Left renal pelvis (tissue), 4 donors: ENCODE data around the gene STK31. TPM values are rescaled to one million over a fixed set of nuclear protein-coding genes. Genes with fewer than 3 reads are reported as not detected.
"Not testable (repeated sequence)": the region's sequence is repeated elsewhere in the genome, so short reads cannot be mapped to it uniquely, and the experiment has no call there.

ENCODE experiments used
- DNase-seq, 4 donors: peaks; one replicate each; pipeline ENCODE4 v3.0.0-alpha.2; 2013; ENCODE audit warnings: low read depth in 4 of 4, low spot score in 3 of 4
- polyA plus RNA-seq, 4 donors: library from polyadenylated mRNA; unstranded; fragments of 120-200 nt; gene quantifications; one replicate each; pipeline ENCODE4 v1.2.1, GENCODE V29; 2013; ENCODE audit not compliant: insufficient read length in 4 of 4

The STK31 gene
- polyA plus RNA-seq, 4 donors, result 0.38 to 1.7 (median 0.82) TPM

DNA sequence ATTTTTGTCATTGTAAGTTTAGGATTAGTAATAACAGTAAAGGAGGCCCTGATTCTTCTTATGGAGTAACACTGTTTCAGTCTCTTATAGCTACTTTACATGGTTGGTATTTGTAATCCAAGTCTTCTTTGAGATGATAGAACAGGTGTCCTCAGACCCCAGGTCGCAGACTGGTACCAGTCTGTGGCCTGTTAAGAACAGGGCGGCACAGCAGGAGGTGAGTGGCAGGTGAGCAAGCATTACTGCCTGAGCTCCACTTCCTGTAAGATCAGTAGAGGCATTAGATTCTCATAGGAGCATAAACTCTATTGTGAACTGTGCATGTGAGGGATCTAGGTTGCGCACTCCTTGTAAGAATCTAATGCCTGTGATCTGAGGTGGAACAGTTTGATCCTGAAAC, 77.3 kb downstream of the STK31 start:
- no peak for DNase-seq

DNA sequence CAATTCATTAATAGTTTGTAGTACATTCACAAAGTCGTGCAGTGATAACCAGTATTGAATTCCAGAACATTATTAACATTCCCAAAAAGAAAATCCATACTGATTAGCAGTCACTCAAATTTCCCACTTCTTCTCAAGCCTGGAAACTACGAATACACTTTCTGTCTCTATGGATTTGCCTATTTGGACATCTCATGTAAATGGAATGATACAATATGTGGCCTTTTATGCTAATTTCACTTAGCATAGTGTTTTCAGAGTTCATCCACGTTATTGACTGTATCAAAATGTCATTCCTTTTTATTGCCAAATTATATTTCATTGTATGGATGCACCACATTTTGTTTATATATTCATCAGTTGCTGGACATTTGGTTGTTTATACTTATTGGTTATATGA, 78.8 kb downstream of the STK31 start:
- DNase-seq, result no peak

DNA sequence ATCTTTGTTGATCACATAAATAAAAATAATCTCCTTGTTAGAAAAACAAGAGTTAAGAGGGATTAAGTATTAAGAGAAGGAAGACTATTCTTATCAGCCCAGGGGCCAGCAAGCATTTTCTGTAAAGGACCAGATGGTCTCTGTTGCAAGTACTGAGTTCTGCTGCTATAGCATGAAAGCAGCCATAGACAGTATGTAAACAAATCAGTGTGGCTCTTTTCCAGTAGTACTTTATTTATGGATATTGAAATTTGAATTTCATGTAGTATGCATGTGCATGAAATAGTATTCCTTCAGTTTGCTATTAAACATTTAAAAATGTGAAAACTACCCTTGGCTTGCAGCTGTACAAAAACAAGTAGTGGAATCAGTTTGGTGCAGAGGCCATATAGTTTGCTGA, 81.7 kb downstream of the STK31 start:
- no peak for DNase-seq

DNA sequence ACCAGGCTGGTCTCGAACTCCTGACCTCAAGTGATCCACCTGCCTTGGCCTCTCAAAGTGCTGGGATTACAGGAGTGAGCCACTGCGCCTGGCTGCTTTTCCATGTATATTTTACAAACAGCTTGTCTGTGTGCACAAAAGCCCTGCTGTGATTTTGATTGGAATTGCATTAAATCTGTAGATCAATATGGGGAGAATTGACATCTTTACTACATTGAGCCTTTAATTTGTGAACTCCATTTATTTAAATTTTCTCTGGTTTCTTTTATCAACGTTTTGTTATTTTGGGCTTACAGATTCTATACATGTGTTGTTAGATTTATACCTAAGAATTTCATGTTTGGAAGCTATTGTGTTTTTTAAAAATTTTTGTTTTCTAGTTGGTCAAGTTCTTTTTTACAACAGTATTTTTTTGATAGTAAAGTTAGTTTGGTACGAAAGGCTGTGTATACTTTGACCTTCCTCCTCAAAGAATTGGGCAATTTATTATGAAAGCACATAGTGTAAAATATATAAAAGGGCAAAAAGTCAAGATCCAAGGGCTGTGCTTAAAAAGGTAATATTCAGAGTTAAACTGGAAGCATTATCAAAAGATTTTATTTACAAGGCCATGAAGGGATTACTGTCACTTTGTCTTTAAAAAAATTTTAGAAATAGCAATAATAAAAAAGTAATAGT, 92.8 kb downstream of the STK31 start:
- DNase-seq, result no peak

DNA sequence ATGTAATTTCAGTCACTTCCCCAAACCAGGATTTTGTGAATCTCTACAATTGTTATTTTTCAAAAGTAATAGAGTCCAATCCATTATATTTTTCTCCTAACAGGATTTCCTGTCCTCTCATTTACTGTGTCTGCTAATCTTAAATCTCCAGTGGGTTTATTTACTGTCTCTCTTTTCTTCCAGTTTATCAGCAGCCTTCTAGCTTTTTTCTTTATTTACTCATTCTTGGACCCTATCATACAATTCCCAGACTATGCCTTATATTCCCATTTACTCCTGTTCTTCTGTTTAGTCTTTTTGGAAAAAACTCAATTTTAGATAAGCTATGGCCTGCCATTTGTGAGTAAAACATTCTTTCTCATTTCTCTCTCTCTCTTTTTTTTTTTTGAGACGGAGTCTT, 94.7 kb downstream of the STK31 start:
- no peak for DNase-seq

DNA sequence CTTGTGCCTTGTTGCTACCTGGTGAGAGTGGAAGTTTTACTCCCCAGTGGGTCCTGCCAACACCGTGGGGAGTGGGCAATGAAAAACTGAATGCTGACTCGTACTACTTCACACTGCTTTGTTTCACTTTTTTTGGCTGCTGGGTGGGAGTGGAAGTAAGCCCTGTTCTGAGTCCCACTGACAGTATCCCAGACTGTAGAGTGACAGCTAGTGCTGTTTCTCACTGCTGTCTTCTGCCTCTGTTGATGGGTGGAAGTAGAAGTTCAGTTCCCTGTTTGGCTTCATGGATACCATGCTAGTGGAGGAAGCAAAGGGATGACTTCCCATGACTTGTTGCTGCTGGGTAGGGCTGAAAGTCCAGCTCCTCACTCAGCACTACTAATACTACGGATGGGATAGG, 98.4 kb downstream of the STK31 start:
- DNase-seq, result no peak

DNA sequence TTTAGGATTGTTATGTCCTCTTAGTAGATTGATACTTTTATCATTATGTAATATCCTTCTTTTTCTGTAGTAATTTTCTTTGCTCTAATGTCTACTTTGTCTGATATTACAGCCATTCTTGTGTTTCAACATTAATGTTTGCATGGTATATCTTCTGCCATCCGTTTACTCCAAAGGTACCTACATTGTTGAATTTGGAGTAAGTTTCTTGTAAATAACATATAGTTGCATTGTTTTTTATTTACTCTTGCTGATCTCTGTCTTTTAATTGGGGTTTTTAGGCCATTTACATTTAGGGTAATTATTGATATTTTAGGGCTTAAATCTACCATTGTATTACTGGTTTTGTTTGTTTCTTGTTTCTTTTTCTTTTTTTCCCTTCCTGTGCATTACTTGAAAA, 100.1 kb downstream of the STK31 start:
- DNase-seq, result no peak

DNA sequence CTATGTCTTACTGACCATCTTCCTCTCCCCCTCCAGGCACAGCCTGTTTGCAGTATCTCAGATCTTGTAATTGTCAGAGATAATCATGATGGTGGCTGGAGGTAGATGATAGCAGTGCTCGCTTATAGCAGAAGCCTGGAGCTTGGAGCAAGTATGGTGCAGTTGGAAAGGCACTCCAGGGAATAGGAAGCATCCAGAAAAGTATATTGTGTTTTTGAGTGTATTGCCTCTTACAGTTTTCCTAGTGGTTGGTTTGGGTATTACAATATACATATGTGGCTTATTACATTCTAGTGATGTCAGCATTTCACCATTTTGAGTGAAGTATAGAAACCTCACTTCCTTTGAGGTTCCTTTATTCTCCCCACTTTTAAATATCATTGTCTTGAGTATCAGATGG, 101.5 kb downstream of the STK31 start:
- DNase-seq, result no peak

DNA sequence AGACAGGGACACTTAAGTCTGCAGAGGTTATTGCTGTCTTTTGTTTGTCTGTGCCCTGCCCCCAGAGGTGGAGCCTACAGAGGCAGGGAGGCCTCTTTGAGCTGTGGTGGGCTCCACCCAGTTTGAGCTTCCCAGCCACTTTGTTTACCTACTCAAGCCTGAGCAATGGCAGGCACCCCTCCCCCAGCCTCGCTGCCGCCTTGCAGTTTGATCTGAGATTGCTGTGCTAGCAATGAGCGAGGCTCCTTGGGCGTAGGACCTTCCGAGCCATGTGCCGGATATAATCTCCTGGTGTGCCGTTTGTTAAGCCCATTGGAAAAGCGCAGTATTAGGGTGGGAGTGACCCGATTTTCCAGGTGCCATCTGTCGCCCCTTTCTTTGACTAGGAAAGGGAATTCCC, 118.1 kb downstream of the STK31 start:
- DNase-seq, result not testable (repeated sequence)

DNA sequence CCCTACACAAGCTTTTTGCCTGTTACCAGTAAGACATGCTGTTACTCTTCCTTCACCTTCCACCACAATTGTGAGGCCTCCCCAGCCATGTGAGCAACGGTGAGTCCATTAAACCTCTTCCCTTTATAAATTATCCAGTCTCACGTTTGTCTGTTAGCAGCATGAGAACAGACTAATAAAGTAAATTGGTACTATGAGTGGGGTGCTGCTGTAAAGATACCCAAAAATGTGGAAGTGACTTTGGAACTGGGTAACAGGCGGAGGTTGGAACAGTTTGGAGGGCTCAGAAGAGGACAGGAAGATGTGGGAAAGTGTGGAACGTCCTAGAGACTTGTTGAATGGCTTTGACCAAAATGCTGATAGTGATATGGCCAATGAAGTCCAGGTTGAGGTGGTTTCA, 122.7 kb downstream of the STK31 start:
- not testable (repeated sequence) for DNase-seq

DNA sequence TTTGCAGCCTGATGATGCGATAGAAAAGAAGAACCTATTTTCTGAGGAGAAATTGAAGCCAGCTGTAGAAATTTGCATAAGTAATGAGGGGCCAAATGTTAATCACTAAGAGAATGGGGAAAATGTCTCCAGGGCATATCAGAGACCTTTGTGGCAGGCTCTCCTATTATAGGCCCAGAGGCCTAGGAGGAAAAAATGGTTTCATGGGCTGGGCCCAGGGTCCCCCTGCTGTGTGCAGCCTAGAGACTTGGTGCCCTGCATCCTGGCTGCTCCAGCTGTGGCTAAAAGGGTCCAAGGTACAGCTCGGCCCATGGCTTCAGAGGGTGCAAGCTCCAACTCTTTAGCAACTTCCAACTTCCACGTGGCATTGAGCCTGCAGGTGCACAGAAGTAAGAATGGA, 123.4 kb downstream of the STK31 start:
- no peak for DNase-seq

DNA sequence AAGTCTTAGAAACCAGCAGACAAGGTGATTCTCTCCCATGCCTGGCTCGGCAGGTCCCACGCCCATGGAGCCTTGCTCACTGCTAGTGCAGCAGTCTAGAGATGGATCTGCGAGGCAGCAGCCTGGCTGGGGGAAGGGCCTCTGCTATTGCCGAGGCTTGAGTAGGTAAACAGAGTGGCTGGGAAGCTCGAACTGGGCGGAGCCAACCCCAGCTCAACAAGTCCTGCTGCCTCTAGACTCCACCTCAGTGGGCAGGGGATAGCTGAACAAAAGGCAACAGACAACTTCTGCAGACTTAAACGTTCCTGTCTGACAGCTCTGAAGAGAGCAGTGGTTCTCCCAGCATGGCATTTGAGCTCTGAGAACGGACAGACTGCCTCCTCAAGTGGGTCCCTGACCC, 134.8 kb downstream of the STK31 start:
- DNase-seq, result not testable (repeated sequence)

DNA sequence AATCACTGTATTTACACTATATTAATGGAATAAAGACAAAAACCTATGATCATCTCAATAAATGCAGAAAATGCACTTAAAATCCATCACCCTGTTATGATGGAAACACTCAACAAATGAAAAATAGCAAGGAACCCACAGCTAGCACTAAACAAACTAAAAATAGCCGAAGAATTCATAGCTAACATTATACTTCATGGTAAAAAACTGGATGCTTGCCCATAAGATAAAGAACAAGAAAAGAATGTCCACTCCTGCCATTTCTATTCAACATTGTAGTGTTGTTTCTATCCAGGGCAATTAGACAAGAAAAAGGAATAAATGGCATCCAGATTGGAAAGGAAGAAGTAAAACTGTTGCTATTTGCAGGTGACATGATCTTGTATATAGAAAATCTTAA, 142.1 kb downstream of the STK31 start:
- DNase-seq, result no peak

DNA sequence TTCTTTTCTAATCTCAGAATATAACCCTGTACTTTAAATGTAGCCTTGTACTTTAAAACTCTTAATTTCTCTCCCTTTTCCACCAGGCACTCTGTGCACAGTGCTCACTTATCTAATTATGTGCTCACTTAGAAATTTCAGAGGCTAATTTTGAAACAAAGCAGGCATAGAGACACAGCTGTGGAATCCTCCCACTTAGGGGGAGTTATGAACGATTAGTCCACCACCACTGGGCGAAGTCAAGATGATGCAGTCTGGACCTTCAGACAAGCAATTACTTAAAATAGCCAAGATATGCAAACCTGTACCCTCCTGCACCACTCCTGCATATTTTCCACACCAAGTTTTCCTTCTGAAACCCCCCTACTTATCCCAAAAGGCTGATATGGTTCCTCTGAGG, 143.0 kb downstream of the STK31 start:
- no peak for DNase-seq

DNA sequence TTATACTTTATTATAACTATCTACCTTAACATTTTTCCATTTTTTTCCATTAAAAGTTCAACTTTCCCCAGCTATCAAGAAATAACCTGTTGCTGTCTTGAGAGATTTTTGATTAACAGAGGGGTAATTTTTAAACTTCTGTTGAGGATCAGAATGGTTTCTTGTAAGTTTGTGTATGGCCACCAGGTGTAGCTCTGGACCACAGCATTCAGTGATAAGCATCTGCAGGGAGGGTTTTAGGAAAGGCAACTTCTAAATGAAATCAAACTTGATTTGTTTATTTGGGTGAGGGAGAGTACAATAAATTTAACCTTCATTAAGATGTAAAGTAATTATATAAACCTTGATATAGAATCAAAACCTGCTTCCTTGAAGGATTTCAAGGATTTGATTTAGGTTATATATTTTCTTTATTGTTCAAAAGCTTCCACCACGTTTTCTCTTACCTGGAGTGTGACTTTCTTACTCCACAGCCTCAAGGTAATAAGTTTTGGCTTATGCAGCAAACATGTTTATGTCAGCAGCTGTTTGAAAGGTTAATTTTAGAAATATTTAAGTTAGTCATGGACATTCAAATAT, 153.3 kb downstream of the STK31 start:
- peak in 2 of 4 donors; percentile 1 to 2 for DNase-seq

DNA sequence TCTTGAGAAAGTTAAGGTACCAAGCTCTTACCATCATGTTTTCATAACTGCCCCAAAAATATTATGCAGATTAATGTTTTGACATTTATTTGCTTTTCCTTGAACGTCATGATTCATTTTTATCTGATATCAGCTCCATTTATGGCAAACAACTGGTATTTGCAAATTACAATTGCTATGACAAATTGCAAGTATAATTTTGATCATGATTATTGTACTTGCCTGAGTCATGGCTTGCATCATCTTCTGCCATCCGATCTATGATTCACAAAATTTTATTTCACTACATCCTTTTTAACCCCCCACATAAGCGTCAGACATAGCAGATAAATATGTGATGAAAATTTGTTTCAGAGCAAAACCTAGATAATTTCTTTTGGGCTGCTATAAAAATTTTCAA, 155.0 kb downstream of the STK31 start:
- no peak for DNase-seq

DNA sequence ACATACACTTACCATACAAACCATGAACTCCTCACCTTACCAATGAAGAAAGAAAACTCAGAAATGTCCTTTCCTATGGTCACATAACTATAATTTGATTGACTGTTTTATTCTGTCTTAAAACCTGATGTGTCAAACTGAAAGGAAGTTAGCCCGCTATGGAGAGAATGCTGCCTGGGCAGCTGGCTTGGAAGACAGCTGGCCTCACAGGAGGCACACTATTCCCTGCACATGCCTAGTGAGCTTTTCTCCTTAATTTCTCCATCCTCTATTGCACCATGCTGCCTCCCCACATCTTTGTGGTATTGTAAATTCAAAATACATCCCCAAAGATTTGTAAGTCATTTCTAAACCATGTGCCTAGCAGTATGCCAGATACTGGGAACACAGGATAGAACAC, 163.3 kb downstream of the STK31 start:
- DNase-seq, result no peak

DNA sequence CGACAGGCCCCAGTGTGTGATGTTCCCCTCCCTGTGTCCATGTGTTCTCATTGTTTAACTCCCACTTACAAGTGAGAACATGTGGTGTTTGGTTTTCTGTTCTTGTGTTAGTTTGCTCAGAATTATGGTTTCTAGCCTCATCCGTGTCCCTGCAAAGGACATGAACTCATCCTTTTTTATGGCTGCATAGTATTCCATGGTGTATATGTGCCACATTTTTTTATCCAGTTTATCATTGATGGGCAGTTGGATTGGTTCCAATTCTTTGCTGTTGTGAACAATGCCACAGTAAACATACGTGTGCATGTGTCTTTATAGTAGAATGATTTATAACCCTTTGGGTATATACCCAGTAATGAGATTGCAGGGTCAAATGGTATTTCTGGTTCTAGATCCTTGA, 166.5 kb downstream of the STK31 start:
- not testable (repeated sequence) for DNase-seq

Other genes starting within 250 kb of the STK31 start
- 10 to 100 TPM; 22.0 to 70.5 (median 64.0) TPM for gene IGF2BP3, start 239.7 kb upstream of the STK31 start, polyA plus RNA-seq
- 100 to 1,000 TPM; 178 to 272 (median 201) TPM for gene TRA2A, start 178.2 kb upstream of the STK31 start, polyA plus RNA-seq
- gene CCDC126, start 112.8 kb upstream of the STK31 start, polyA plus RNA-seq, result 10 to 100 TPM; 11.2 to 22.9 (median 18.1) TPM
- 10 to 100 TPM in 3 of 4 donors, 1 to 10 TPM in 1; 3.8 to 26.3 (median 16.2) TPM for gene FAM221A, start 30.0 kb upstream of the STK31 start, polyA plus RNA-seq